ENCODE measurements around the gene AK5. TPM values are rescaled to one million over a fixed set of nuclear protein-coding genes. Genes with fewer than 3 reads are reported as not detected.
"Not testable (repeated sequence)": the region's sequence is repeated elsewhere in the genome, so short reads cannot be mapped to it uniquely, and the experiment has no call there.

The AK5 gene
- total RNA-seq, 1 donor from 2014 or later, result 1.0 TPM

DNA sequence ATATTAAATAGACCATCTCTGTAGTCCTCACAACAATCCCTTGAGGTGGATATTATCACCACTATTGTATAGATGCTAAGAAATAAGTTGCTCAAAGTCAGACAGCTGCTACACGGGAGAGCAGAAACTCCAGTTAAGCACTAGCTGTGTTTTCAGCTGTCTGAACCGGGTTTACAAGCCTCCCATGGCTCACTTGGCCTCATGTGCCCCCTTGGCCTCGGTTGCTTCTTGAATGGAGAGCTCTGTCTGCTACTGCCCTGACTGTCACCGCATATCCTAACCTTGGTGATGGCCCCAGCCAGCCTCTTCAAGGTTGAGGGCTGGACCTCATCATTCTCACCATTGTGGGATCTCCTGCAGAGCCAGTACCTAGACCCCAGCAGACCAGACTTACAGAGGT is 123.4 kb downstream of the AK5 start:
- H3K4me3 ChIP-seq, result no peak overlapping the region
- peaks cover 6% of the 10 kb centered on the region for H3K9me3 ChIP-seq (replicated peaks)
- no peaks in the 10 kb centered on the region for H3K36me3 ChIP-seq
- H3K27ac ChIP-seq (replicated peaks), result no peak overlapping the region
- intact Hi-C loops (cut with micrococcal nuclease), result no loop called here
- TF ChIP-seq, protein P1, sequence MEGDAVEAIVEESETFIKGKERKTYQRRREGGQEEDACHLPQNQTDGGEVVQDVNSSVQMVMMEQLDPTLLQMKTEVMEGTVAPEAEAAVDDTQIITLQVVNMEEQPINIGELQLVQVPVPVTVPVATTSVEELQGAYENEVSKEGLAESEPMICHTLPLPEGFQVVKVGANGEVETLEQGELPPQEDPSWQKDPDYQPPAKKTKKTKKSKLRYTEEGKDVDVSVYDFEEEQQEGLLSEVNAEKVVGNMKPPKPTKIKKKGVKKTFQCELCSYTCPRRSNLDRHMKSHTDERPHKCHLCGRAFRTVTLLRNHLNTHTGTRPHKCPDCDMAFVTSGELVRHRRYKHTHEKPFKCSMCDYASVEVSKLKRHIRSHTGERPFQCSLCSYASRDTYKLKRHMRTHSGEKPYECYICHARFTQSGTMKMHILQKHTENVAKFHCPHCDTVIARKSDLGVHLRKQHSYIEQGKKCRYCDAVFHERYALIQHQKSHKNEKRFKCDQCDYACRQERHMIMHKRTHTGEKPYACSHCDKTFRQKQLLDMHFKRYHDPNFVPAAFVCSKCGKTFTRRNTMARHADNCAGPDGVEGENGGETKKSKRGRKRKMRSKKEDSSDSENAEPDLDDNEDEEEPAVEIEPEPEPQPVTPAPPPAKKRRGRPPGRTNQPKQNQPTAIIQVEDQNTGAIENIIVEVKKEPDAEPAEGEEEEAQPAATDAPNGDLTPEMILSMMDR (IDR thresholded peaks at IDR 0.05; ENCODE audit: borderline replicate concordance), result no peak
- no peaks in the 10 kb centered on the region for H3K4me1 ChIP-seq
- no peaks in the 10 kb centered on the region for H3K27me3 ChIP-seq (ENCODE audit: low read depth)
- DNase-seq, result no peak

DNA sequence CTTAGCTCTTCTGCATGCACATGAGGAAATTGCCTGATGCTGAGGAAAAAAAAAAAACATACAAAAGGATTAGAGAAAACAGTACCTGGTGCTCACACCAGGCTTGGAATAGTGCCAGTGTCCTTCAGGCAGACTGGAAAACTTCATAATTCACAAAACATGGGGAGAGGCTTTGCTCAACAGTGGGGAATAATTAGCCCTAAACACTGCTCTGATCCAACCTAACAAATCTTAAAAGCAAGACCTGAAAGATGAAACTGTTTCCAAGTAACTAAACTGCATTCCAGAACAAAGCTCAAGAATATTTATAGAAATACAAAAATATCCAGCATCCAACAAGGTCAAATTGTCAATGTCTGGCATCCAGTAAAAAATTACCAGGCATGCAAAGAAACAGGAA is 124.8 kb downstream of the AK5 start:
- TF ChIP-seq, protein P1 (IDR thresholded peaks at IDR 0.05; ENCODE audit: borderline replicate concordance), result no peak
- intact Hi-C loops (cut with micrococcal nuclease), result no loop called here
- Histone ChIP-seq H3K27ac (replicated peaks) (no peak overlapping the region), H3K36me3 (no peaks in the 10 kb centered on the region), H3K27me3 (ENCODE audit: low read depth) (no peaks in the 10 kb centered on the region), H3K4me3 (no peak overlapping the region), H3K4me1 (no peaks in the 10 kb centered on the region), H3K9me3 (replicated peaks) (peaks cover 6% of the 10 kb centered on the region)
- DNase-seq, result no peak

DNA sequence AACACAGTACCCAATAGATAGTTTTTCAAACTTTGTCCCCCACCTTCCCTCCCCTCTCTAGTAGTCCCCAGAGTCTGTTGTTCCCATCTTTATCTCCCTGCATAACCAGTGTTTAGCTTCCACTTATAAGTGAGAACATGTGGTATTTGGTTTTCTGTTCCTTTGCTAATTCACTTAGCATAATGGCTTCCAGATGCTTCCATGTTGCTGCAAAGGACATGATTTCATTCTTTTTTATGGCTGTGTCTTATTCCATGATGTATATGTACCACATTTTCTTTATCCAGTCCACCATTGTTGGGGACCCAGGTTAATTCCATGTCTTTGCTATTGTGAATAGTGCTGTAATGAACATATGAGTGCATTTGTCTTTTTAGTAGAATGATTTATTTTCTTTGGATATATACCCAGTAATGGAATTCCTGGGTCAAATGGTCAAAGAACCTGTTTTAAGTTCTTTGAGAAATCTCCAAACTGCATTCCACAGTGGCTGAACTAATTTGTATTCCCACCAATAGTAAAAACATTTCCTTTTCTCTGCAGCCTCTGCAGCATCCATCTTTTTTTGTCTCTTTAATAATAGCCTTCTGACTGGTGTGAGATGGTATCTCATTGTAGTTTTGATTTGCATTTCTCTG is 126.0 kb downstream of the AK5 start:
- TF ChIP-seq, protein P1 (IDR thresholded peaks at IDR 0.05; ENCODE audit: borderline replicate concordance), result no peak
- H3K4me1 ChIP-seq, result no peaks in the 10 kb centered on the region
- H3K27ac ChIP-seq (replicated peaks), result no peak overlapping the region
- H3K9me3 ChIP-seq (replicated peaks), result peaks cover 6% of the 10 kb centered on the region
- H3K27me3 ChIP-seq (ENCODE audit: low read depth), result peaks cover 6% of the 10 kb centered on the region
- DNase-seq, result no peak
- intact Hi-C loops (cut with micrococcal nuclease), result no loop called here
- H3K4me3 ChIP-seq, result no peak overlapping the region
- H3K36me3 ChIP-seq, result no peaks in the 10 kb centered on the region

GRCh38 chr1:77408933-77409332 is 127.1 kb downstream of the AK5 start:
- H3K27me3 ChIP-seq (ENCODE audit: low read depth); H3K36me3 ChIP-seq; intact Hi-C loops (cut with micrococcal nuclease); H3K9me3 ChIP-seq (replicated peaks); H3K27ac ChIP-seq (replicated peaks); H3K4me3 ChIP-seq; H3K4me1 ChIP-seq; DNase-seq: not testable (repeated sequence)

DNA sequence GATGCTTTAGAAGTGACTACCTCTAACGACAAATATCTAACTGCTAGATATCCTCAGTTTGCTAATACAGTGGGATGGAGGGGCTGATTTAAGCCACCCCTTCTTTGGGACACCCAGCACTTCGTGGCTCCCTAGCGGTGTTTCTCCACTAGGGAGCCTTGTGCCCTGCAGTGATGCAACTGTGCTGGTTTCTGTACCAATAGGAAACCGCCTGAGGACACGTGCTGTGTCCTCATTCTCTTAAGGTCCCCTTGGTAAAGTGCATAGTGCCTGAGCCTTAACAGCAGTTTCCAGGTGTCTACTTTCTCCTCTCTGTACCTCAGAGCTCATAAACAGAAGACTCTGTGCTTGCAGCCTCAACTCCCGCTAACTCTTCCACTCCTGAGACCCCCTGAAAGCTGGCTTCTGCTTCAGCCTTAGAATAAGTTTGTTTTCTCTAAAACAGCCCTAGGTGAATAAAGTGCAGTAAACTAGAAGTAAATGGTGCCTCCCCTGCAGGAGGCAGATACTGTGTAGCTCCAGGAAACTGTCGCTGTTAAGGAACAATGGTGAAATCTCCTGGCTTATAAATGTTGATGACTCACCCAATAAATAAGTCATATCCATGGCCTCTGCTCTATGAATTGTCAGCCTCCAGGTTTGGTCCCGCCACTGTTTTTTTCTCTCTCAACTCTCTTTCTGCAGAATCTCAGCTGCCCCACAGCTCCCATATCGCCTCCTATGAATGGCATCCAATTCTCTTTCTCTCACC is 130.4 kb downstream of the AK5 start:
- H3K36me3 ChIP-seq, result no peaks in the 10 kb centered on the region
- H3K27ac ChIP-seq (replicated peaks), result no peak overlapping the region
- no peak overlapping the region for H3K4me3 ChIP-seq
- no peaks in the 10 kb centered on the region for H3K4me1 ChIP-seq
- TF ChIP-seq, protein P1 (IDR thresholded peaks at IDR 0.05; ENCODE audit: borderline replicate concordance), result no peak
- H3K27me3 ChIP-seq (ENCODE audit: low read depth), result peaks cover 10% of the 10 kb centered on the region
- DNase-seq, result no peak
- intact Hi-C loops (cut with micrococcal nuclease), result no loop called here
- H3K9me3 ChIP-seq (replicated peaks), result peaks cover 6% of the 10 kb centered on the region
